Inferior parietal cortex (tissue), 1 donor: ENCODE results near the gene IGF1.
"Not testable (repeated sequence)": the region's sequence is repeated elsewhere in the genome, so short reads cannot be mapped to it uniquely, and the experiment has no call there.

Experiments
- DNase-seq: peaks from one replicate; pipeline ENCODE4 v3.0.0-alpha.2; 2016; ENCODE audit errors: extremely low spot score

The IGF1 gene

DNA sequence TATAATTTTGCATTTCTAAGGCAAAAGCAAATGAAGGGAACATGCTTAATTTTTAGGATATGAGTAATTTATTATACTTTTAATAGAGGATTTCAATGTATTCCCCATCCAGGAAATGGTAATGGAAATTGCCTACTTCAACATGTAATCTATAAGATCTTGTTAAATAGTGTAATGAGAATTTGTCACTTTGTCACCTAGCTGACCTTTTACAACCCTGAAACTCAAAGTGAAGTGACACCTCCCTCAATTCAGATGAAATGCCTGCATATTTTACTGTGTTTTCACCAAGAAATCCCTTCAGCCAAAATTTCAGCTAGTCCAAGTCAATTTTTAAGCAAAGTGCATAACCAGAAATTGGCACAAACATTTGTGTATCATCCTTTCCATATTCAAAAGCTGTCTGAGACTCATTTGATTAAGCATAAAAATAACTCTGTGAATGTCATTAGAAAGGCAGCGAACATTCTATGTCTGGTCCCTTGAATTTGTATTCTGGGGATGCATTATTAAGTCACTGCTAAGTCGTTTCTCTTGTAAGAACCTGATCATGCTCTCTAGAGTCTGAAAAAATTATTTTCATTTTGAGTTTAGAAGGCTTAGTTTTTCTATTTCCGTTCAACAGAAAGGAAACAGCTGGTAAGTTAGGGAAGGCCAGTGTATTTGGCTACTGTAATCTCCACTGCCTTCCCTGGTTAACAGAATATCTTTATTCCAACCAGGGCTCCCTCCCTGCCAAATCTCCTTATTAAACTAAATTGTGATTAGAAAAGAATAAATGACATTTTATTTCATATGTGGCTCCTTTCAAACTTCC is 100.8 kb downstream of the IGF1 start:
- DNase-seq, result no peak

DNA sequence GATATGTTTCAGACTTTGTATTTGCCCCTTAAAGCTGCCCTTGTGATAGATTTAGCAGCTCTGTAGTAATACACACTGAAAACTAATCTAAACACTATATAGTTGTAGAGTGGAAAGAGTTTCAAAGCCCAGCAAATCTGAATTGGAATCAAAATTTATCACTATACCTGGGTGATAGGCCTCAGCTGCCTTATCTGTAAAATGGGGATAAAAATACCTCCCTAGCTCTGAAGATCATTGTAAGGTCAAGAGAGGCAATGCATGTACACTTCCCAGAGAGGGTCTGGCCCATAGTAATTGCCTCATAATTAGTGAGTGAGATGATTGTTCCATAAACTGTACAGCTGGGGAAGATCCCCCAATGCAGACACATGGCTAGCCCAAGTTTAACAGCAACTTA is 103.6 kb downstream of the IGF1 start:
- DNase-seq, result no peak

DNA sequence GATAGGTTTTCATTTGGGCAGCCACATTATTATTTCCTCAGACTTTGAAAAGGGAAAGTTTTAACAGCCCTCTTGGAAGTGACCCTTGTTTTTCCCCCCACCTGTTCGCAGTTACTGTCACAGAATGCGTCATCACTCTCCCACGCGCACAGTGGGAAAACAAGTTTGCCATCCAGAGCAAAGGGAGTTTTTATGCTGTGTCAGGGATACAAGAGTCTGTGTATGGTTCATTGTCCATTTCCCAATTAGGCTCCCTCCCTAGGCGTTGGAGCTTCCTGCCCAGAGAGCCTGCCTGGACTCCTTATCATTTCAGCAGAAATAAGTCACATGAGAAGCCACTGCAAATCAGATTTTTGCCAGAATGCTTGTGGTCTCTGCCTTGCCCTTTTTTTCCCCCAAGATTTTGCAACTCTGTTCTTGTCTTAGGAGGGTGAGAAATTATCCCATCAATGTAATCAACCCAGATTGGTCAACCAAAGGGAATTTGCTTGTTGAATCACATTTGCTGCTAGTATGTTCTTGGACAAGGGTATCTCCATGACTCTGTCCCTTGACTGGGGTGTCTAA is 104.1 kb downstream of the IGF1 start:
- DNase-seq, result no peak

DNA sequence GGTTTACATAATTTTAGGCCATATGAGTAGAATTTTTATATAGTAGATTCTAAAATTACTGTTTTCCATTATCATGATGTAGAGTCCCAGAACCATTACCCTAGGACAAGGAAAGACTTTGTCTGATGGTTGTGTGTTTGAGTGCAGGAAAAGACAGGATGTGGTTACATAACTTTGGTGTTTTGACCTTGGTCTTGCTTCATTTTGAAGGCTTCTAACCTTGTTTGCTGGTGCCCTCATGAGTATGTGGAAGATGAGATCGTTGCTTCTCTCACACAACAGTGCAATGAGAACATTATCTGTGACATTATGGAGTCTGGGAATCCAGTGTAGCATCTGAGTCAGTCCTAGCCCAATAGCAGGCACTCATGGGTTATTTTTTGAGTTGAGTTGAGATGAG is 106.2 kb downstream of the IGF1 start:
- no peak for DNase-seq

DNA sequence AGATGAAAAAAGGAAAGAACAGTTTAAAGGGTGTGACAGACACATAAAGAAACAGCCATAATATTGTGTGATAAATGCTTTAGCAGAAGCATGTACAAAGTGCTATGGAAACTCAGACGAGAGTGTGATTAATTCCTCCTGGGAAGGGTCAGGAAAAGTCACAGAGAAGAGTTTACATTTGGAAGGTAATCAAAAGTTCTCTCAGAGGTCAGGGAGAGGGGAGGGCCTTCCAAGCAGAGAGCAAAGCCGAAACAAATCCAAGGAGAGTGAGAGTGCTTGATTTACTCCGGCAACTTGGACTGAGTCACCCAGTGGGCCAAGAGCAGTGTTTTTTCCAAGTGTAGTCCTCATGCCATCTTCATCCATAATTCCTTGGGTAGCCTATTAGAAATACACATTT is 108.3 kb downstream of the IGF1 start:
- DNase-seq, result no peak

DNA sequence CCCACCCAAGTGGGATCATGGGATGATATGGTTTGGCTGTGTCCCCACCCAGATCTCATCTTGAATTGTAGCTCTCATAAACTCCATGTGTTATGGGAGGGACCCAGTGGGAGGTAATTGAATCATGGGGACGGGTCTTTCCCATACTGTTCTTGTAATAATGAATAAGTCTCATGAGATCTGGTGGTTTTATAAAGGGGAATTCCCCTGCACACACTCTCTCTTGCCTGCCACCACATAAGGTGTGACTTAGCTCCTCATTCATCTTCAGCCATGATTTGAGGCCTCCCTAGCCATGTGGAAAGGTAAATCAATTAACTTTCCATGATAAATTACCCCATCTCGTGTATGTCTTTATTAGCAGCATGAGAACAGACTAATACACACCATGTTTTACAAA is 109.2 kb downstream of the IGF1 start:
- no peak for DNase-seq

DNA sequence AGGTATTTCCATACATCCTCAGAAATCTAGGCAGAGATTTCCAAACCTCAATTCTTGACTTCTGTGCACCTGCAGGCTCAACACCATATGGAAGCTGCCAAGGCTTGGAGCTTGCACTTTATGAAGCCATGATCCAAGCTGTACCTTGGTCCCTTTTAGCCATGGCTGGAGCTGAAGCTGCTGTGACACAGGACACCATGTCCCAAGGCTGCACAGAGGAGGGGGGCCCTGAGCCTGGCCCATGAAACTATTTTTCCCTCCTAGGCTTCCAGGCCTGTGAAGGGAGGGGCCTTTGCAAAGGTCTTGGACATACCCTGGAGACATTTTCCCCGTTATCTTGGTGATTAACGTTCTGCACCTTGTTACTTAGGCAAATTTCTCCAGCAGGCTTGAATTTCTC is 110.5 kb downstream of the IGF1 start:
- DNase-seq, result no peak

DNA sequence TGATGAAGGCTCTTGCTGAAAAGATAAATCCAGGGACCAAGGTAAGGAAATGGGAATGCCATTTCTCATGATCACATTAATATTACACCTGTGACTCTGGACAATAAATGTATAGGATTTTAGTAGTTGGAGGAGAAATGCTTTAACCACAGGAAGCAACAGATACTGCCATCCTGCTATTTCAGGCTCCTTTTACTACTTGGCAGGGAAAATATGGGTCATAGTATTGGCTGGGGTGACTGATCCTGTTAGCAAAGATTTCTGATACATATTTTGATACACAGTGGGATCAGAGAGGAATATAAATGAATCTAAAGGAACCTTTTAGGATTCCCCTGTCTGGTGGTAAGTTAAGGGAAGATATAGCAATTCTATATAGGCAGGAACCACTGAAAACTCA is 115.0 kb downstream of the IGF1 start:
- no peak for DNase-seq

DNA sequence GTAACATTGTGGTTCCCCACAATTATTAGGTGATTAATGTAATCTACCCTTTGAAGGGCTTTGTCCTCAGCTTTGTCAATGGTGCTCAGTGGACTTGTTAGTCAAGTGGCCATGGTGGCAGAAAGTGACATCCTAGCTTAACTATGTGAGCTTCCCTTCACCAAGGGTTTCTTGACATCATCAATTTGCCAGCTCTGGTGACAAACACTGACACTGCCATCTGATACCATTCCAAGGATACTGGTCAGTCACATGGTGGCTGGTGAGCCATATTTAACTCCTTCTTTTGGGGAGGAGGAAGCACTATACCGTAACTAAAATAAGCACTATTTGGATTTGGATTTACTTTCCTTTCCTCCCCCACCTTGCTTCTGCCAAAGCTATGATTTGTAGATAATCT is 115.7 kb downstream of the IGF1 start:
- DNase-seq, result no peak

DNA sequence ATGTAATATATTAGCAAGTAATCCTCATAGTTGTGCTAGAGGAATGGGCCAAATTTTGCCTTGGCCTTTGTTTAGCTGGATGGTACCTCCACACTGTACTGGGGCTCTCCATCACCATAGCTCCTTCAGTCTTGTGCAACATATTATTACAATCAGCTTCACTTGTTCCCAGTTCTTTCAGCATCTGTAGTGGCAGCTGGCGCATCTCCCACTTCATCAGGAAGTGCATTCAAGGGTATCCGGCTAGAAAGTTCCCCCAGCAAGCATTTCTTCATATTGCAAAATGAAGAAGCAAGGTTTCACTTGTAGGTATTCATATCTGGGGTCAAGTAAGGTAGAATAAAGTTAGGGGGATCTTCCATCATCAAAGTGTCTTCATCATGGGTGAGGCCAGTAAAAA is 123.7 kb downstream of the IGF1 start:
- DNase-seq, result no peak

DNA sequence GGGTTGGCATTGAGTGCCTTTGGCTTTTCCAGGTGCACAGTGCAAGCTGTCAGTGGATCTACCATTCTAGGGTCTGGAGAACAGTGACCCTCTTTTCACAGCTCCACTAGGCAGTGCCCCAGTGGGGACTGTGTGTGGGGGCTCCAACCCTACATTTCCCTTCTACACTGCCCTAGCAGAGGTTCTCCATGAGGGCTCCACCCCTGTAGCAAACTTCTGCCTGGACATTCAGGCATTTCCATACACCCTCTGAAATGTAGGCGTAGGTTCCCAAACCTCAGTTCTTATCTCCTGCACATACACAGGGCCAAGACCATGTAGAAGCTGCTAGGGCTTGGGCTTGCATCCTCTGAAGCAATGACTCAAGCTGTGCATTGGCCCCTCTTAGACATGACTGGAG is 126.1 kb downstream of the IGF1 start:
- not testable (repeated sequence) for DNase-seq

DNA sequence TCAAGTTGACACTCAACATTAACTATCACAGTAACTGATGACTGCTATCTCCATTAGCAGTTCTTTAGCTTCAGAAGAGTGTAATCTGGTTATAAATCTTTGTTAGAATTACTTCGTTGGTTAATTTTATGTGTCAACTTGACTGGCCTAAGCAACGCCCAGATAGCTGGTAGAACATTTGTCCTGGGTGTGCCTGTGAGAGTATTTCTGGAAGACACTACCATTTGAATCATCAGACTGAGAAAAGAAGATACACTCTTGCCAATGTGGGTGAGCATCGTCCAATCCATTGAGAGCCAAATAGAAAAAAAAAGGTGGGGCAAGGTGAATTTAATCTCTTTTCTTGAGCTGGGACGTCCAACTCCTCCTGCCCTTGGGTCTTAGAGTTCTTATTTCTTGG is 129.0 kb downstream of the IGF1 start:
- no peak for DNase-seq

DNA sequence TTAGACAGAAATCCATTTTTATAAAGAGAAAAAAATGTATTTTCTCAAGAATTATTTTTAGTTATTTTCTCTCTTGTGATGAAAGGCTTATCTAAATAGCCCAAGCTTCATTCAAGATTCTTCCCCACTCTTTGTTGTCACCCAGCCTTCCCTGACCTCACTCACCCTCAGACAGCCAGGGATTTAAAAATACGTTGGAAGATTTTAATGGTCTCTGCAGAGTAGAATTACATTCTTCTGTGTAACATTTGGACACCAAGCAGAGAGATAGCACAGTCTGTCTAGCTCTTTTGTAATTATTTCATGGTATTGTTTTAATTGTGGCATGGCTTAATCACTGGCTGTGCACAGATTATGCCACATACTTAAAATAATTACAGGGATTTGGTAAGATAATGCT is 130.3 kb downstream of the IGF1 start:
- no peak for DNase-seq

DNA sequence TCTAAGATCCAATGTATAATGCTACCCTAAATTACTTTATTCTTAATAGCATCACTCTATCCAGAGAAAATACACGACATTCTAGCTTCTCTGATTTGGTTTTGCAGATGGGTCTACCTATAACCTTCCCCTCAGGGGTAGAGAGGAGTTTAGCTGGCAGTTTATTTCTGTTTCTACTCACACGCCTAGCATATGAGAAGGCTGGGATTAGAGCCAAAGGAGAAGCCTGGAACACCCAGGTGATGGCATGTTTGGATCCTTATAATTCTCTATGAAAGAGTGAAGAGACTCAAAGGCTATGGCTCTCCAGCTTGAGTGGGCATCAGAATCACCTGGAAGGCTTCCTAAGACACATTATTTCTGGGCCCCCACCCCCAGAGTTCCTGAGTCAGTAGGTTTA is 131.3 kb downstream of the IGF1 start:
- no peak for DNase-seq

DNA sequence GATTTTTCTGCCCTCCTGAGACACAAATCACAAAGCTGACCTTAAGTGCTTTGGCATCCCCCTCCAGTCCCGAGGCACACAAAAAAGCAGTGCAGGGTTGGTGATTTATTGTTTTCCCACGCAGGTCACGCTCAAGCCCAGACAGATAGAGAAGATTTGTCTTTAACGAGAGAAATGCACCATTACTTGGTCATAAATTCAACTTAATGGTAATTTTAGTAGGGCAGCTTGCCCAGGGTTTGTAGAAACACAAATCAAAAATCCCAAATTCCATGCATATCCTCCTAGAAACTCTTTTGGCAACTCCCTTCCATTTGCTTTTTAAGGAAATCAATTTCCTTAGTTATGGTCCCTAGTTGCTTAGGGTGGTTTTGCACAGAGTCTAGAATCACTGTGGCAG is 132.6 kb downstream of the IGF1 start:
- DNase-seq, result no peak
